ENCODE data around the gene PHLDA1.
A peak's percentile ranks its signal among the peaks of the same experiment; 100 is the strongest.

PHLDA1 gene

GRCh38 chr12:76037130-76038103 lies 5.8 kb upstream of the PHLDA1 start:
- DNase-seq (ENCODE audit: low spot score) = peak; percentile 64

GRCh38 chr12:76035045-76035444 lies 3.5 kb upstream of the PHLDA1 start:
- no peak for DNase-seq (ENCODE audit: low spot score)

GRCh38 chr12:76033081-76034011 lies 1.8 kb upstream of the PHLDA1 start:
- DNase-seq (ENCODE audit: low spot score) = peak; percentile 29

GRCh38 chr12:76032043-76032981 lies 736 bp upstream of the PHLDA1 start:
- peak; percentile 63 for DNase-seq (ENCODE audit: low spot score)

- DNase-seq (ENCODE audit: low spot score) = no peak
Observed at GRCh38 chr12:76031081-76031413, 529 bp downstream of the PHLDA1 start.

- DNase-seq (ENCODE audit: low spot score) = peak; percentile 29
Observed at GRCh38 chr12:76030341-76031080, 1.1 kb downstream of the PHLDA1 start.

GRCh38 chr12:76029982-76030340 lies 1.6 kb downstream of the PHLDA1 start:
- DNase-seq (ENCODE audit: low spot score) = peak; percentile 21

GRCh38 chr12:76028571-76029277 lies 2.9 kb downstream of the PHLDA1 start:
- no peak for DNase-seq (ENCODE audit: low spot score)

- DNase-seq (ENCODE audit: low spot score) = no peak
Observed at GRCh38 chr12:76026643-76027063, 4.9 kb downstream of the PHLDA1 start.

- DNase-seq (ENCODE audit: low spot score) = no peak
Observed at GRCh38 chr12:76025601-76026575, 5.7 kb downstream of the PHLDA1 start.

- peak; percentile 48 for DNase-seq (ENCODE audit: low spot score)
Observed at GRCh38 chr12:76024942-76025600, 6.5 kb downstream of the PHLDA1 start.

GRCh38 chr12:76024102-76024781 lies 7.3 kb downstream of the PHLDA1 start:
- DNase-seq (ENCODE audit: low spot score) = no peak

GRCh38 chr12:76023069-76023690 lies 8.4 kb downstream of the PHLDA1 start:
- no peak for DNase-seq (ENCODE audit: low spot score)

GRCh38 chr12:76022506-76022905 lies 9.1 kb downstream of the PHLDA1 start:
- DNase-seq (ENCODE audit: low spot score) = no peak

- peak; percentile 84 for DNase-seq (ENCODE audit: low spot score)
Observed at GRCh38 chr12:76020731-76021672, 10.6 kb downstream of the PHLDA1 start.

GRCh38 chr12:76020281-76020680 lies 11.3 kb downstream of the PHLDA1 start:
- peak; percentile 59 for DNase-seq (ENCODE audit: low spot score)

Data from AG20443 (cell line).